GM23248 (cell line): ENCODE data around the gene HSD17B10. TPM values are rescaled to one million over a fixed set of nuclear protein-coding genes. Genes with fewer than 3 reads are reported as not detected.

ENCODE experiments used
- DNase-seq: peaks from one replicate; pipeline ENCODE4 v3.0.0-alpha.2; 2015
- H2AFZ ChIP-seq: fragments of 200-600 bp; sonication (generic); 2 replicates; pipeline ENCODE4 v1.6.1; 2016; ENCODE audit warnings: antibody characterized with exemption
- H3F3A ChIP-seq: fragments of 200-600 bp; sonication (generic); 2 replicates; pipeline ENCODE4 v1.6.1; 2016; ENCODE audit warnings: mild to moderate bottlenecking, antibody characterized with exemption, mixed run types; ENCODE audit not compliant: insufficient read depth
- H3K27ac ChIP-seq: fragments of 200-600 bp; sonication (generic); 2 replicates; pipeline ENCODE4 v1.5.1; 2016; ENCODE audit warnings: mild to moderate bottlenecking
- H3K27me3 ChIP-seq: fragments of 200-600 bp; sonication (generic); replicated peaks from 2 replicates; pipeline ENCODE4 v1.6.1; 2016; ENCODE audit warnings: mild to moderate bottlenecking; ENCODE audit not compliant: insufficient read depth
- H3K36me3 ChIP-seq: fragments of 200-600 bp; sonication (generic); 2 replicates; pipeline ENCODE4 v1.6.1; 2016; ENCODE audit warnings: low read depth, mild to moderate bottlenecking
- H3K4me1 ChIP-seq: fragments of 200-600 bp; sonication (generic); 2 replicates; pipeline ENCODE4 v1.6.1; 2016; ENCODE audit warnings: mild to moderate bottlenecking; ENCODE audit not compliant: insufficient read depth
- H3K4me2 ChIP-seq: fragments of 200-600 bp; sonication (generic); one replicate; pipeline ENCODE4 v1.6.1; 2016; ENCODE audit warnings: mild to moderate bottlenecking; ENCODE audit not compliant: unreplicated experiment
- H3K4me3 ChIP-seq: fragments of 200-600 bp; sonication (generic); 2 replicates; pipeline ENCODE4 v1.5.1; 2016; ENCODE audit warnings: mild to moderate bottlenecking
- H3K79me2 ChIP-seq: fragments of 200-600 bp; sonication (generic); 2 replicates; pipeline ENCODE4 v1.6.1; 2016; ENCODE audit warnings: mild to moderate bottlenecking; ENCODE audit not compliant: insufficient read depth
- H3K9ac ChIP-seq: fragments of 200-600 bp; sonication (generic); 2 replicates; pipeline ENCODE4 v1.6.1; 2016; ENCODE audit warnings: mild to moderate bottlenecking
- H3K9me2 ChIP-seq: fragments of 200-600 bp; sonication (generic); 2 replicates; pipeline ENCODE4 v1.6.1; 2016; ENCODE audit warnings: mixed run types, mild to moderate bottlenecking, moderate library complexity; ENCODE audit not compliant: insufficient read depth
- H3K9me3 ChIP-seq: fragments of 200-600 bp; sonication (generic); one replicate; pipeline ENCODE4 v1.6.1; 2017; ENCODE audit warnings: low read depth
- H4K20me1 ChIP-seq: fragments of 200-600 bp; sonication (generic); 2 replicates; pipeline ENCODE4 v1.6.0; 2016; ENCODE audit not compliant: insufficient read depth
- EZH2 ChIP-seq: fragments of 200-600 bp; sonication (generic); IDR thresholded peaks from 2 replicates; pipeline ENCODE4 v1.6.1; 2018; ENCODE audit warnings: antibody characterized with exemption, mild to moderate bottlenecking; ENCODE audit not compliant: insufficient read depth, poor library complexity, severe bottlenecking
- EZH2phosphoT487 ChIP-seq: fragments of 200-600 bp; sonication (generic); IDR thresholded peaks from 2 replicates; pipeline ENCODE4 v1.6.1; 2018; ENCODE audit warnings: antibody characterized with exemption, moderate library complexity, mild to moderate bottlenecking, low read depth; ENCODE audit not compliant: insufficient read depth
- WGBS, 2 experiments: methylation state at CpG; one replicate each; pipeline ENCODE4 v1.1.6; 2015 to 2017; ENCODE audit warnings: low lambda C conversion rate in 2 of 2, low coverage in 1 of 2; ENCODE audit errors: missing lambda C conversion rate in 2 of 2; 5-methylcytosine and 5-hydroxymethylcytosine counted together
- in situ Hi-C: fragments of 300-500 bp; cut with MboI; formaldehyde crosslinking; loops from 2 replicates; pipeline ENCODE4 v1.15.0; 2020
- polyA plus RNA-seq: library from polyadenylated mRNA; unstranded; fragments of >200 nt; fragmentation: Nextera tagmentation; extraction: Ambion mirVana; gene quantifications from 2 replicates; pipeline ENCODE4 v1.2.1, GENCODE V29; 2016
- total RNA-seq: library from RNA; depleted of rRNA; stranded (reverse); fragments of >200 nt; shearing (Covaris generic); gene quantifications from 2 replicates; pipeline ENCODE4 v1.2.3, GENCODE V29; 2014

Gene HSD17B10
- total and polyA plus RNA-seq, 2 experiments from 2014 or later: 47.9 to 70.2 TPM

GRCh38 chrX:53440101-53440500, 5.9 kb upstream of the HSD17B10 start:
- Histone ChIP-seq H3K4me2 (peak overlapping the region; percentile 87), H3K36me3 (no peaks in the 10 kb centered on the region), H3K27me3 (no peaks in the 10 kb centered on the region), H3F3A (no peaks in the 10 kb centered on the region), H4K20me1 (no peaks in the 10 kb centered on the region), H2AFZ (peak overlapping the region; percentile 84; the same call in 1 of the 2 replicates), H3K9ac (no peak overlapping the region), H3K27ac (peak overlapping the region; percentile 43; the same call in 1 of the 2 replicates), H3K9me2 (no peaks in the 10 kb centered on the region), H3K4me3 (peak overlapping the region; percentile 68), H3K79me2 (no peaks in the 10 kb centered on the region), H3K4me1 (no peaks in the 10 kb centered on the region), H3K9me3 (no peaks in the 10 kb centered on the region)
- in situ Hi-C loops: no loop called here
- DNase-seq: no peak
- TF ChIP-seq EZH2phosphoT487 (no peak), EZH2 (no peak)
- 88% methylated on average over 5 of the region's 5 CpGs for WGBS, 2 experiments

DNA sequence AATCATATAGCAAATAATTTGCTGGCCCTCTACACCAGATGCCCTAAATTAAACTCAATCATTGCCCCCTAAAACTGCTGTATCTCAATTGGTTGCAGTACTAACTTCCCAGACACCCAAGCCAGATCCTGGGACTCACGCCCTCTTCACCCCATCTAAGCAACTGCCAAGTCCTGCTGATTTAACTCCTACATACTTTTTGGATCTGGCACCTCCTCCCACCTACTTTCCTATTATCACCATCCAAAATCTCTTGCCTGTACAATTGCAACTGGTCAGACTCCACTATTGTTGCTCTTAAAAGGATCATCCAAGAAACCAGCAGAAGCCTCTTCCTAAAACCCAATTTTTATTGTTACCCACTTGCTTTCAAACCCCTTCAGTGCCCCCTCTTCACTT, 4.7 kb upstream of the HSD17B10 start:
- 28 to 65% methylated on average over 1 of the region's 1 CpG for WGBS, 2 experiments
- H3K4me2 ChIP-seq: no peak overlapping the region
- no peak for TF ChIP-seq EZH2phosphoT487
- no peak for TF ChIP-seq EZH2
- H3K4me1 ChIP-seq: no peaks in the 10 kb centered on the region
- no peaks in the 10 kb centered on the region for H3K27me3 ChIP-seq
- H3K9me2 ChIP-seq: no peaks in the 10 kb centered on the region
- H3K27ac ChIP-seq: no peak overlapping the region
- H3K4me3 ChIP-seq: no peak overlapping the region
- H4K20me1 ChIP-seq: no peaks in the 10 kb centered on the region
- no peaks in the 10 kb centered on the region for H3K36me3 ChIP-seq
- H3K9me3 ChIP-seq: no peaks in the 10 kb centered on the region
- in situ Hi-C loops: no loop called here
- H3K79me2 ChIP-seq: peaks cover 3% of the 10 kb centered on the region
- H3F3A ChIP-seq: no peaks in the 10 kb centered on the region
- no peak for DNase-seq
- H3K9ac ChIP-seq: no peak overlapping the region
- no peak overlapping the region for H2AFZ ChIP-seq

DNA sequence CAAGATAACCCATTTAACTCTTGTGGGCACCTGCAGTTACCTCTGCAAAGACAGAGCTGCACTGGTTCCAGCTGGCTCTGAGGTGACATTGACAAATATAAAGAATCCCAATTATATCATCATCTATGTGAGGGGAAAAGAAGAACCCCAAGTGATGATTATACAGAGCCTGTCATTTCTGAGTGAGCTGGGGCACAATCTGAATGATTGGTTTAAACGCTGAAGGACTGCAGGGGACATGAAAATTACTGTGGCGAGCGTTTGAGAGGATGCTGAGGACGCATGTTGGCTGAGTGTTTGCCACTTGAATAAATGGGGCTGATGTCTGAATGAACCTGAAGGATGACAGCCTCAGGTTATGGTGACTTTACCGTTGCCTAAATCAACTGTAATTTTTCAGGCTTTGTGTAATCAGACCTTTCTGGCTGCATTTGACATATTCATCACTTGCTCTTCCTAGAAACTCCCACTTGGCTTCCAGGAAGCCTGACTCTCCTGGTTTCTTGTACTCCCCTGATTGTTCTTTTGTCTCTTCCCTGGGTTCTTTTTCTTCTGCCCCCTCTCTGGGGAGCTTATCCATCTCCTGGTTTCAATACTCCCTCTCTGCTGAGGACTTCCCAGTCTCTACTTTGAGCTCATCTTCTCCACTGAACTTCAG, 4.1 kb upstream of the HSD17B10 start:
- WGBS, 2 experiments: 68% methylated on average over 5 of the region's 5 CpGs
- no peaks in the 10 kb centered on the region for H3K9me2 ChIP-seq

GRCh38 chrX:53437206-53437605, 3.0 kb upstream of the HSD17B10 start:
- no peaks in the 10 kb centered on the region for H4K20me1 ChIP-seq
- no peak overlapping the region for H3K9ac ChIP-seq
- TF ChIP-seq EZH2: no peak
- TF ChIP-seq EZH2phosphoT487: no peak
- no peaks in the 10 kb centered on the region for H3F3A ChIP-seq
- 53 to 58% methylated on average over 2 of the region's 2 CpGs for WGBS, 2 experiments
- in situ Hi-C loops: no loop called here
- no peaks in the 10 kb centered on the region for H3K9me3 ChIP-seq
- H3K79me2 ChIP-seq: peaks cover 17% of the 10 kb centered on the region
- no peak overlapping the region for H3K4me3 ChIP-seq
- no peaks in the 10 kb centered on the region for H3K36me3 ChIP-seq
- no peak overlapping the region for H3K27ac ChIP-seq
- H3K4me2 ChIP-seq: no peak overlapping the region
- no peak overlapping the region for H2AFZ ChIP-seq
- H3K9me2 ChIP-seq: no peaks in the 10 kb centered on the region
- no peaks in the 10 kb centered on the region for H3K27me3 ChIP-seq
- DNase-seq: no peak
- H3K4me1 ChIP-seq: no peaks in the 10 kb centered on the region

More for the DNA sequence above, 4.1 kb upstream of the HSD17B10 start:
- Histone ChIP-seq H3K9me3 (no peaks in the 10 kb centered on the region), H3K27ac (no peak overlapping the region), H3K36me3 (no peaks in the 10 kb centered on the region), H2AFZ (no peak overlapping the region), H3F3A (no peaks in the 10 kb centered on the region), H3K9ac (no peak overlapping the region), H3K4me3 (no peak overlapping the region), H3K4me1 (no peaks in the 10 kb centered on the region), H3K4me2 (no peak overlapping the region), H4K20me1 (no peaks in the 10 kb centered on the region), H3K27me3 (no peaks in the 10 kb centered on the region), H3K79me2 (peaks cover 8% of the 10 kb centered on the region)
- in situ Hi-C loops: no loop called here
- no peak for DNase-seq
- TF ChIP-seq EZH2 (no peak), EZH2phosphoT487 (no peak)
